GM12891 (cell line): ENCODE data around the gene SRSF12.

Source experiments
- POLR2A ChIP-seq: IDR thresholded peaks from 2 replicates; pipeline ENCODE4 v1.6.1; 2011; ENCODE audit warnings: low read depth, low read length, control low read depth
- POLR2AphosphoS5 ChIP-seq: IDR thresholded peaks from 2 replicates; pipeline ENCODE4 v1.6.1; 2011; ENCODE audit warnings: low read depth, low read length, control low read depth
- SPI1 ChIP-seq: IDR thresholded peaks from 2 replicates; pipeline ENCODE4 v1.6.1; 2011; ENCODE audit warnings: low read depth, low read length, control low read depth

DNA sequence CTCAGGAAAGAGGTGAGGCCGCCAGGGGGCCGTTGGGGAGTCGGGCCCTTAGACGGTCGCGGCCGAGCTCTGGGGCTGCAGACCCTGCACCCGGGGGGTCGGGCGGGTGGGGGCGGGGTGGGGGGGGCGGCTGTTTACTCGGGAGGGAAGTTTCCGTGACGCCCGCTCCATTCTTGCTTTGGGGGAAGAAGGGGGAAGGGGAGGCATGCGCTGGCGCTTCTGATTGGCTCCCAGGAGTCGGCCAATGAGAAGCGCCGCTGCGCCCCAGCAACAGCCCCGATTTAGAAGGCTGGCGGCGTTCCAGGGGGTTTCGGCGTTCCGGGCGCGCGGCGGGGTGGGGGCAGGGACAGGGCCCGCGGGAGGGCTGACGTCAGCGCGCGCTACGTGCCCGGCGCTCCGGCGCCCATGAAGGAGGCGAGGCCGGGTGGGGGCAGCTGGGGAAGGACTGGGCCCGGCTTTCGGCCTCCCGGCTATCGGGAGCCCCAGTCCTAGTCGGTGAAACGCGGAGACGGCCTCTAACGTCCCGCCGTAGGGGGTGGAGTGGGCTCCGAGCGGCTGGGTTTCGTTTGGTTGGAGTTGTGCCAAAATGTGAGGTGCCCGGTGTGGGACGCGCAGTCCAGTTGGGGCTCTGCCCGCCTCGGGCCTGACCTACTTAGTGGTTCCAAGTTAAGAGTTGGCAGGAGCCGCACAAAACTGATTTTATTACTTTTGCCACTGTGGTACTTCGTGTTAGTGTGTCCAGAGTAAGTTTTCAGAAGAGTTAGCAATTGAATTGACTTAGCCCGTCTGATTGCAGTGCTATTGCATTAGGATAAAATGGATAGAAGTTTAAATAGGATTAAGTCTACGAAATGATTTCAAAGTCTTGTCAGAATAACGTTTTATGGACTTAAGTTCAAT, 36.2 kb downstream of the SRSF12 start:
- TF ChIP-seq POLR2A (peak; percentile 81), POLR2AphosphoS5 (peak; percentile 84), SPI1 (0 out of 2 replicates have a peak, but pooled peaks have one; percentile 5)
